HL-60 (cell line): ENCODE data around the gene KRTAP5-9.
A peak's percentile ranks its signal among the peaks of the same experiment; 100 is the strongest.
"Not testable (repeated sequence)": the region's sequence is repeated elsewhere in the genome, so short reads cannot be mapped to it uniquely, and the experiment has no call there.

ENCODE experiments used
- DNase-seq, 2 experiments: peaks; one replicate each; pipeline ENCODE4 v3.0.0-alpha.2; 2010 to 2020; ENCODE audit warnings: low read depth in 1 of 2, low spot score in 1 of 2
- H3K27ac ChIP-seq: fragments of 250-450 bp; sonication (Bioruptor Pico); replicated peaks from 2 replicates; pipeline ENCODE4 v1.5.1; 2020; ENCODE audit warnings: mild to moderate bottlenecking, moderate library complexity
- H3K27me3 ChIP-seq: fragments of 250-450 bp; sonication (Bioruptor Pico); 2 replicates; pipeline ENCODE4 v1.5.1; 2021; ENCODE audit warnings: mild to moderate bottlenecking, moderate library complexity; ENCODE audit not compliant: insufficient read depth, poor library complexity, severe bottlenecking
- H3K4me3 ChIP-seq: replicated peaks from 2 replicates; pipeline ENCODE4 v1.5.1; 2011; ENCODE audit warnings: mild to moderate bottlenecking, control low read depth, low read length; ENCODE audit not compliant: insufficient read depth
- GABPA ChIP-seq: IDR thresholded peaks from 2 replicates; pipeline ENCODE4 v1.6.1; 2012; ENCODE audit warnings: low read depth
- POLR2AphosphoS5 ChIP-seq: IDR thresholded peaks from 2 replicates; pipeline ENCODE4 v1.6.1; 2012; ENCODE audit warnings: low read depth
- REST ChIP-seq: IDR thresholded peaks from 2 replicates; pipeline ENCODE4 v1.6.1; 2012; ENCODE audit warnings: low read depth; ENCODE audit not compliant: insufficient replicate concordance
- SPI1 ChIP-seq: IDR thresholded peaks from 2 replicates; pipeline ENCODE4 v1.6.1; 2012; ENCODE audit warnings: low read depth, mild to moderate bottlenecking, borderline replicate concordance
- TF ChIP-seq, protein P1 (sequence below): IDR thresholded peaks from one replicate; pipeline ENCODE4 v1.5.1; 2011; ENCODE audit warnings: low read length, control low read depth, inconsistent platforms; ENCODE audit not compliant: insufficient read depth

KRTAP5-9 gene

DNA sequence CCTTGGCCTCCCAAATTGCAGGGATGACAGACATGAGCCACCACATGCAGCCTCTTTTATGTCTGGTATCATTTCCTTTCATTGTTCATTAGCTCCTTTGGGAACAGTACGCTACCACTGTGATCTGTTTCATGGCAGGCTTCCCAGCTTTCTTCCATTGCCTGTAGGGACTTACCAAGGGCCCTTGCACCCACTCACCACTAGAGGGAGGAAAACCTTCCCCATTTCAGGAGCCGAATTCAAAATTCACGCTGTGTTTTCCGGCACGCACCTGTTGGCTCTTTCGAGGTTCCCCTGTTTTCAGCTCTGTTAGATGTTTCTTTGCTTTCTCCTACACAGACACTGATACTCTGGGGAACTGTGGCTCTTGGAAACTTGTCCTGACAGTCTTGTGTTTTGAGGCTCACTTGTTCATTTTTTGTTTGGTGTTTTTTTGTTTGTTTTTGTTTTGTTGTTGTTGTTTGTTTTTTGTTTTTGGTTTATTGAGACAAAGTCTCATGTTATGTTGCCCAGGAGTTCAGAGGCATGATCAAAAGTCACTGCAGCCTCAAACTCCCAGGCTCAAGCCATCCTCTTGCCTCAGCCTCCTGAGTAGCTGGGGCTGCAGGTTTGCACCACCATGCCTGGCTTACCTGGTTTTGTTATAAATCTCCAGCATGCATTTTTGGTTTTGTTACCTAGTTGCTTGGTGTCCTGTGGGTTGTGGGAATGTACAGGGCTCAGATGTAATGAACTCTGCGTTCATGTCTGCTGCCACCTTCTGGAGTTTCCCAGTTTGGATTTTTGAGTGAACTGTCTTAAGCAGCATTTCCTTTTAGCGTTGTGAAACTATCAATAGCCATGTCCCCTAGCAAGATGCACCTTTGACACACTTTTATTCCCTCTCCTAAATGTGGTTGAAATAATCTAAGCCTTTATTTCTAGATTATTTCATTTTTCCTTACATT lies 32.1 kb downstream of the KRTAP5-9 start:
- peak; percentile 20 to 51 for DNase-seq
- no peak for TF ChIP-seq REST
- TF ChIP-seq, protein P1, sequence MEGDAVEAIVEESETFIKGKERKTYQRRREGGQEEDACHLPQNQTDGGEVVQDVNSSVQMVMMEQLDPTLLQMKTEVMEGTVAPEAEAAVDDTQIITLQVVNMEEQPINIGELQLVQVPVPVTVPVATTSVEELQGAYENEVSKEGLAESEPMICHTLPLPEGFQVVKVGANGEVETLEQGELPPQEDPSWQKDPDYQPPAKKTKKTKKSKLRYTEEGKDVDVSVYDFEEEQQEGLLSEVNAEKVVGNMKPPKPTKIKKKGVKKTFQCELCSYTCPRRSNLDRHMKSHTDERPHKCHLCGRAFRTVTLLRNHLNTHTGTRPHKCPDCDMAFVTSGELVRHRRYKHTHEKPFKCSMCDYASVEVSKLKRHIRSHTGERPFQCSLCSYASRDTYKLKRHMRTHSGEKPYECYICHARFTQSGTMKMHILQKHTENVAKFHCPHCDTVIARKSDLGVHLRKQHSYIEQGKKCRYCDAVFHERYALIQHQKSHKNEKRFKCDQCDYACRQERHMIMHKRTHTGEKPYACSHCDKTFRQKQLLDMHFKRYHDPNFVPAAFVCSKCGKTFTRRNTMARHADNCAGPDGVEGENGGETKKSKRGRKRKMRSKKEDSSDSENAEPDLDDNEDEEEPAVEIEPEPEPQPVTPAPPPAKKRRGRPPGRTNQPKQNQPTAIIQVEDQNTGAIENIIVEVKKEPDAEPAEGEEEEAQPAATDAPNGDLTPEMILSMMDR, result peak; percentile 53
- no peak for TF ChIP-seq SPI1
- TF ChIP-seq POLR2AphosphoS5, result no peak
- no peak for TF ChIP-seq GABPA

DNA sequence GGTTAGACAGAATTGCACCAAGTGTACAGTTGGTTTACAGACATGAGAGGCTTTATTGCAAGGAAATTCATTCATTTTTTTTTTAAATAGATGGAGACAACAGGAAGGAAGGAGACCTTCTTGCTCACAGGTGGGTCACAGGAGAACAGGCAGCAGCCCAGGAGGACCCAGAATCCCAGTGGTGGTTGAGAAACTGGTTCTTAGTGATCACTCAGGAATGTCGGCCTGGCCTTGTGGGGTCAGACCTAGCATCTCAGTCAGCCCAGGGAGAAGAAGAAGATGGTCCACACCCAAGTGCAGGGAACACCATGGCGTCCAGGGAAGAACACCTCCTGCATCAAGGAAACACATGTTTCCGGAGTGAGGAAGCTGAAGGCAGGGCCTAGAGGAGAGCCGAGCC lies 33.6 kb downstream of the KRTAP5-9 start:
- Histone ChIP-seq H3K27me3 (no peaks in the 10 kb centered on the region), H3K27ac (no peak overlapping the region), H3K4me3 (no peak overlapping the region)
- TF ChIP-seq, protein P1, result no peak
- TF ChIP-seq POLR2AphosphoS5, result no peak
- TF ChIP-seq GABPA, result no peak
- no peak for TF ChIP-seq REST
- no peak for TF ChIP-seq SPI1
- no peak for DNase-seq

More for the DNA sequence above, 32.1 kb downstream of the KRTAP5-9 start:
- no peak overlapping the region for H3K27ac ChIP-seq
- H3K4me3 ChIP-seq, result no peak overlapping the region
- H3K27me3 ChIP-seq, result no peaks in the 10 kb centered on the region

GRCh38 chr11:71582309-71582895 lies 34.2 kb downstream of the KRTAP5-9 start, which contains the start of gene KRTAP5-11:
KRTAP5-11 (minus strand) TSS chr11:71582875; CDS start chr11:71582837, 38 bp downstream.
- H3K27me3 ChIP-seq, result no peaks in the 10 kb centered on the region
- DNase-seq, result no peak
- no peak for TF ChIP-seq POLR2AphosphoS5
- TF ChIP-seq REST, result no peak
- TF ChIP-seq GABPA, result no peak
- TF ChIP-seq, protein P1, result no peak
- no peak for TF ChIP-seq SPI1
- no peak within 1 kb of the TSS for H3K4me3 ChIP-seq
- no peak within 1 kb of the TSS for H3K27ac ChIP-seq

DNA sequence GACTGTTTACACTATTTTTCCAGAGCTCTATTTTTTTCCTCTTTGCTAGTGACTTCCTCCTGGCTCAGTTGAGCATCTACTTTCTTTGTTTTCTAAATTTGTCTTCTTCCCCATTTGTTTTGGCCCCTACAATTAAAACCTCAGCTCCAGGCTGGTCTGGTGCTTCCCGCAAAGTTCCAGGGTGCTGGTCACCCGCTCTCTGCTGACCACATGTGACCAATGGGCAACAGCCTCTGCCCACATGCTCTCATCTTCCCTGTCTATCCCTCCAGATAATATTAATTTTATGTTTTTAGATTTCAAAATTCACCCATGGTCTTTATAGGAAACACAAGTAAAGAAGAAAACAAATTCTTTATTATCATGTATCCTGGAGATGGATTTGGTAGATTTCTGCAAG lies 34.7 kb downstream of the KRTAP5-9 start:
- not testable (repeated sequence) for H3K27ac ChIP-seq, H3K4me3 ChIP-seq, H3K27me3 ChIP-seq, DNase-seq

GRCh38 chr11:71585673-71586072 lies 37.5 kb downstream of the KRTAP5-9 start:
- H3K27me3 ChIP-seq, DNase-seq, H3K4me3 ChIP-seq, H3K27ac ChIP-seq: not testable (repeated sequence)
